Nephron progenitor cell (in vitro differentiated cells): ENCODE data around the gene SFRP2.
A peak's percentile ranks its signal among the peaks of the same experiment; 100 is the strongest.

Source experiments
- DNase-seq: peaks from one replicate; pipeline ENCODE4 v3.0.0; 2021
- H3K27ac Mint-ChIP-seq: 2 replicates; pipeline ENCODE4 v1.8.0; 2021; ENCODE audit warnings: mild to moderate bottlenecking, moderate library complexity, mixed read lengths
- H3K27me3 Mint-ChIP-seq: 2 replicates; pipeline ENCODE4 v1.8.0; 2021; ENCODE audit warnings: mild to moderate bottlenecking, low read depth, mixed read lengths; ENCODE audit not compliant: poor library complexity
- H3K36me3 Mint-ChIP-seq: 2 replicates; pipeline ENCODE4 v1.8.0; 2021; ENCODE audit warnings: low read depth, mixed read lengths
- H3K4me1 Mint-ChIP-seq: 2 replicates; pipeline ENCODE4 v1.8.0; 2021; ENCODE audit warnings: mixed read lengths
- H3K4me3 Mint-ChIP-seq: 2 replicates; pipeline ENCODE4 v1.8.0; 2021; ENCODE audit warnings: mild to moderate bottlenecking, moderate library complexity, mixed read lengths
- H3K9me3 Mint-ChIP-seq: 2 replicates; pipeline ENCODE4 v1.8.0; 2021; ENCODE audit warnings: mild to moderate bottlenecking, moderate library complexity, mixed read lengths
- CTCF ChIP-seq: fragments of 200-600 bp; sonication (generic); IDR thresholded peaks from 2 replicates; pipeline ENCODE4 v1.5.0; 2021; ENCODE audit warnings: antibody characterized with exemption

Gene SFRP2

GRCh38 chr4:153782581-153782980 is 6.3 kb downstream of the SFRP2 start:
- Mint-ChIP-seq H3K27ac (peak overlapping the region; percentile 84), H3K4me1 (peaks cover 68% of the 10 kb centered on the region), H3K9me3 (peaks cover 10% of the 10 kb centered on the region), H3K4me3 (no peak overlapping the region), H3K27me3 (peaks cover 14% of the 10 kb centered on the region), H3K36me3 (peaks cover 18% of the 10 kb centered on the region)
- TF ChIP-seq CTCF: no peak
- DNase-seq: no peak

- H3K27ac Mint-ChIP-seq: peak overlapping the region; percentile 84
- H3K4me1 Mint-ChIP-seq: peaks cover 61% of the 10 kb centered on the region
- DNase-seq: no peak
- H3K27me3 Mint-ChIP-seq: peaks cover 6% of the 10 kb centered on the region
- H3K4me3 Mint-ChIP-seq: peak overlapping the region; percentile 16
- H3K9me3 Mint-ChIP-seq: peaks cover 11% of the 10 kb centered on the region
- TF ChIP-seq CTCF: no peak
- H3K36me3 Mint-ChIP-seq: peaks cover 18% of the 10 kb centered on the region
Measured at GRCh38 chr4:153781717-153782416, 7.0 kb downstream of the SFRP2 start.

GRCh38 chr4:153781280-153781679 is 7.6 kb downstream of the SFRP2 start:
- DNase-seq: no peak
- Mint-ChIP-seq H3K27ac (peak overlapping the region; percentile 84), H3K36me3 (peaks cover 18% of the 10 kb centered on the region), H3K4me1 (peaks cover 55% of the 10 kb centered on the region), H3K9me3 (peaks cover 11% of the 10 kb centered on the region), H3K4me3 (peak overlapping the region; percentile 16), H3K27me3 (peaks cover under 1% of the 10 kb centered on the region)
- TF ChIP-seq CTCF: no peak

GRCh38 chr4:153780876-153781275 is 8.0 kb downstream of the SFRP2 start:
- peak overlapping the region; percentile 84 for H3K27ac Mint-ChIP-seq
- no peaks in the 10 kb centered on the region for H3K27me3 Mint-ChIP-seq
- peaks cover 51% of the 10 kb centered on the region for H3K4me1 Mint-ChIP-seq
- no peak for TF ChIP-seq CTCF
- peaks cover 11% of the 10 kb centered on the region for H3K9me3 Mint-ChIP-seq
- H3K36me3 Mint-ChIP-seq: peaks cover 18% of the 10 kb centered on the region
- no peak overlapping the region for H3K4me3 Mint-ChIP-seq
- no peak for DNase-seq

GRCh38 chr4:153780221-153780620 is 8.7 kb downstream of the SFRP2 start:
- peaks cover 47% of the 10 kb centered on the region for H3K4me1 Mint-ChIP-seq
- DNase-seq: no peak
- TF ChIP-seq CTCF: no peak
- H3K27ac Mint-ChIP-seq: peak overlapping the region; percentile 61
- no peak overlapping the region for H3K4me3 Mint-ChIP-seq
- H3K27me3 Mint-ChIP-seq: no peaks in the 10 kb centered on the region
- H3K36me3 Mint-ChIP-seq: peaks cover 18% of the 10 kb centered on the region
- peaks cover 11% of the 10 kb centered on the region for H3K9me3 Mint-ChIP-seq

GRCh38 chr4:153778383-153778782 is 10.5 kb downstream of the SFRP2 start:
- H3K27me3 Mint-ChIP-seq: no peaks in the 10 kb centered on the region
- peaks cover 18% of the 10 kb centered on the region for H3K36me3 Mint-ChIP-seq
- no peak for TF ChIP-seq CTCF
- H3K4me3 Mint-ChIP-seq: no peak overlapping the region
- H3K27ac Mint-ChIP-seq: no peak overlapping the region
- DNase-seq: no peak
- H3K9me3 Mint-ChIP-seq: peaks cover 11% of the 10 kb centered on the region
- peaks cover 36% of the 10 kb centered on the region for H3K4me1 Mint-ChIP-seq
